Thyroid gland (tissue), 4 donors: Measurements from ENCODE around the gene ETS1. TPM values are rescaled to one million over a fixed set of nuclear protein-coding genes. Genes with fewer than 3 reads are reported as not detected.

Source experiments
- DNase-seq, 2 donors: peaks; one replicate each; pipeline ENCODE4 v3.0.0-alpha.2; 2019
- H3K27ac ChIP-seq, 3 donors: fragments of 200-600 bp; sonication (generic); 1 replicate in 2 of 3; 2 replicates in 1 of 3; pipeline ENCODE4 v1.5.1; 2016 to 2019; ENCODE audit warnings: mild to moderate bottlenecking in 1 of 3, moderate library complexity in 1 of 3
- H3K27me3 ChIP-seq: fragments of 200-600 bp; sonication (generic); one replicate; pipeline ENCODE4 v1.5.1; 2019
- H3K36me3 ChIP-seq, 2 donors: fragments of 200-600 bp; sonication (generic); one replicate each; pipeline ENCODE4 v1.5.1; 2016 to 2019
- H3K4me1 ChIP-seq, 2 donors: fragments of 200-600 bp; sonication (generic); one replicate each; pipeline ENCODE4 v1.5.1; 2017 to 2019
- H3K4me3 ChIP-seq, 3 donors: fragments of 200-600 bp; sonication (generic); replicated peaks in 1 of 3; 1 replicate in 2 of 3; 2 replicates in 1 of 3; pipeline ENCODE4 v1.5.1; 2016; ENCODE audit warnings: mild to moderate bottlenecking in 1 of 3
- H3K9me3 ChIP-seq: fragments of 200-600 bp; sonication (generic); one replicate; pipeline ENCODE4 v1.5.1; 2017
- CTCF ChIP-seq, 6 experiments: fragments of 200-600 bp in 3 of 6; fragments of 450-650 bp in 3 of 6; sonication (generic) in 3 of 6; IDR thresholded peaks; one replicate each; pipeline ENCODE4 v1.5.1; 2016 to 2019; ENCODE audit warnings: antibody characterized with exemption in 6 of 6, mild to moderate bottlenecking in 2 of 6, inconsistent platforms in 1 of 6, moderate library complexity in 1 of 6
- POLR2A ChIP-seq, 2 donors: fragments of 450-650 bp; IDR thresholded peaks; one replicate each; pipeline ENCODE4 v1.6.1; 2017; ENCODE audit warnings: antibody characterized with exemption in 2 of 2, mild to moderate bottlenecking in 2 of 2, moderate library complexity in 1 of 2
- WGBS, 2 donors: methylation state at CpG; one replicate each; pipeline ENCODE4 v1.1.5; 2017; 5-methylcytosine and 5-hydroxymethylcytosine counted together
- intact Hi-C: fragments of 100-400 bp; cut with DNase I; formaldehyde crosslinking; loops from one replicate; pipeline ENCODE4 v1.15.1; 2023
- total RNA-seq, 4 donors: library from RNA; depleted of rRNA; stranded (reverse); fragments of >200 nt; gene quantifications; one replicate each; pipeline ENCODE4 v1.2.3, GENCODE V29; 2016

The ETS1 gene
- total RNA-seq, 4 donors from 2014 or later: 38.4 to 79.4 (median 58.4) TPM

GRCh38 chr11:128492903-128493569 lies 94.3 kb downstream of the ETS1 start:
- DNase-seq: no peak
- peaks cover 8 to 22% of the 10 kb centered on the region in 2 donors for H3K36me3 ChIP-seq
- 56 to 70% methylated on average over 5 of the region's 5 CpGs for WGBS, 2 donors
- H3K4me1 ChIP-seq: peaks cover 35 to 55% of the 10 kb centered on the region in 2 donors
- no peak overlapping the region for H3K4me3 ChIP-seq
- TF ChIP-seq CTCF (IDR thresholded peaks at IDR 0.05) (no peak), POLR2A (IDR thresholded peaks at IDR 0.05) (no peak)
- H3K9me3 ChIP-seq: no peaks in the 10 kb centered on the region
- intact Hi-C loops: no loop called here
- no peaks in the 10 kb centered on the region for H3K27me3 ChIP-seq
- peak overlapping the region in 2 of 3 donors; percentile 45 to 52 for H3K27ac ChIP-seq

- intact Hi-C loops: no loop called here
- H3K4me1 ChIP-seq: peaks cover 31 to 49% of the 10 kb centered on the region in 2 donors
- TF ChIP-seq POLR2A (IDR thresholded peaks at IDR 0.05) (no peak), CTCF (IDR thresholded peaks at IDR 0.05) (no peak)
- H3K36me3 ChIP-seq: peaks cover 8 to 28% of the 10 kb centered on the region in 2 donors
- peak overlapping the region in 2 of 3 donors; percentile 45 to 52 for H3K27ac ChIP-seq
- no peaks in the 10 kb centered on the region for H3K27me3 ChIP-seq
- no peak overlapping the region for H3K4me3 ChIP-seq
- H3K9me3 ChIP-seq: no peaks in the 10 kb centered on the region
- WGBS, 2 donors: 65 to 82% methylated on average over 2 of the region's 2 CpGs
- DNase-seq: no peak
These were observed 94.9 kb downstream of the ETS1 start for GRCh38 chr11:128492461-128492860.

- Histone ChIP-seq H3K36me3 (peaks cover 8 to 33% of the 10 kb centered on the region in 2 donors), H3K27me3 (no peaks in the 10 kb centered on the region), H3K9me3 (no peaks in the 10 kb centered on the region), H3K4me1 (peaks cover 20 to 38% of the 10 kb centered on the region in 2 donors), H3K4me3 (no peak overlapping the region), H3K27ac (no peak overlapping the region)
- no peak for DNase-seq
- TF ChIP-seq CTCF (IDR thresholded peaks at IDR 0.05): no peak
- TF ChIP-seq POLR2A (IDR thresholded peaks at IDR 0.05): no peak
- 78 to 79% methylated on average over 3 of the region's 3 CpGs for WGBS, 2 donors
- intact Hi-C loops: no loop called here
These were observed 96.0 kb downstream of the ETS1 start for GRCh38 chr11:128491195-128491936.

GRCh38 chr11:128490092-128490491 lies 97.3 kb downstream of the ETS1 start:
- Histone ChIP-seq H3K27ac (no peak overlapping the region), H3K9me3 (no peaks in the 10 kb centered on the region), H3K27me3 (no peaks in the 10 kb centered on the region), H3K4me3 (no peak overlapping the region), H3K36me3 (peaks cover 8 to 41% of the 10 kb centered on the region in 2 donors), H3K4me1 (peaks cover 16 to 27% of the 10 kb centered on the region in 2 donors)
- no peak for DNase-seq
- TF ChIP-seq POLR2A (IDR thresholded peaks at IDR 0.05) (no peak), CTCF (IDR thresholded peaks at IDR 0.05) (no peak)
- intact Hi-C loops: no loop called here
- WGBS, 2 donors: 83 to 85% methylated on average over 3 of the region's 3 CpGs

- Histone ChIP-seq H3K27ac (peak overlapping the region in 1 of 3 donors; percentile 9), H3K4me1 (peaks cover 13 to 27% of the 10 kb centered on the region in 2 donors)
These were observed 98.9 kb downstream of the ETS1 start for GRCh38 chr11:128488471-128488870.

More at GRCh38 chr11:128488471-128488870, 98.9 kb downstream of the ETS1 start:
- TF ChIP-seq CTCF (IDR thresholded peaks at IDR 0.05) (no peak), POLR2A (IDR thresholded peaks at IDR 0.05) (no peak)
- no peak for DNase-seq
- Histone ChIP-seq H3K9me3 (no peaks in the 10 kb centered on the region), H3K27me3 (no peaks in the 10 kb centered on the region), H3K36me3 (peaks cover 18 to 51% of the 10 kb centered on the region in 2 donors), H3K4me3 (no peak overlapping the region)
- intact Hi-C loops: no loop called here
- WGBS, 2 donors: 87 to 90% methylated on average over 5 of the region's 5 CpGs
